KOPT-K1 (cell line): ENCODE results near the gene RASAL3.

Experiments used
- H3K27ac ChIP-seq: fragments of 200-600 bp; sonication (generic); 2 replicates; pipeline ENCODE4 v1.5.1; 2016; ENCODE audit warnings: antibody characterized with exemption, mild to moderate bottlenecking, low read depth, low read length; ENCODE audit not compliant: poor library complexity, severe bottlenecking
- H3K36me3 ChIP-seq: fragments of 200-600 bp; sonication (generic); 2 replicates; pipeline ENCODE4 v1.5.1; 2017; ENCODE audit warnings: antibody characterized with exemption, mild to moderate bottlenecking, low read length, moderate library complexity; ENCODE audit not compliant: insufficient read depth
- H3K9me3 ChIP-seq: fragments of 200-600 bp; sonication (generic); 2 replicates; pipeline ENCODE4 v1.5.1; 2017; ENCODE audit warnings: antibody characterized with exemption, low read length, mild to moderate bottlenecking; ENCODE audit not compliant: insufficient read depth, poor library complexity, severe bottlenecking

RASAL3 gene

GRCh38 chr19:15403151-15403531, 61.2 kb downstream of the RASAL3 start:
- Histone ChIP-seq H3K36me3 (peaks cover 95% of the 10 kb centered on the region), H3K9me3 (no peaks in the 10 kb centered on the region), H3K27ac (no peak overlapping the region)

GRCh38 chr19:15402411-15403150, 61.8 kb downstream of the RASAL3 start:
- H3K9me3 ChIP-seq = no peaks in the 10 kb centered on the region
- no peak overlapping the region for H3K27ac ChIP-seq
- H3K36me3 ChIP-seq = peaks cover 95% of the 10 kb centered on the region
